GM12864 (cell line): Measurements from ENCODE around the gene ATG101.
A peak's percentile ranks its signal among the peaks of the same experiment; 100 is the strongest.

ENCODE experiments used
- DNase-seq: peaks from one replicate; pipeline ENCODE4 v3.0.0-alpha.2; 2011; ENCODE audit warnings: low read depth
- H3K4me3 ChIP-seq: 2 replicates; pipeline ENCODE4 v1.5.1; 2011; ENCODE audit warnings: mild to moderate bottlenecking, low read depth, low read length, control low read depth
- TF ChIP-seq, protein P1 (sequence below): IDR thresholded peaks from 2 replicates; pipeline ENCODE4 v1.5.1; 2011; ENCODE audit warnings: low read depth, mild to moderate bottlenecking, moderate library complexity, low read length, control low read depth, inconsistent platforms; ENCODE audit errors: missing control alignments

ATG101 gene

DNA sequence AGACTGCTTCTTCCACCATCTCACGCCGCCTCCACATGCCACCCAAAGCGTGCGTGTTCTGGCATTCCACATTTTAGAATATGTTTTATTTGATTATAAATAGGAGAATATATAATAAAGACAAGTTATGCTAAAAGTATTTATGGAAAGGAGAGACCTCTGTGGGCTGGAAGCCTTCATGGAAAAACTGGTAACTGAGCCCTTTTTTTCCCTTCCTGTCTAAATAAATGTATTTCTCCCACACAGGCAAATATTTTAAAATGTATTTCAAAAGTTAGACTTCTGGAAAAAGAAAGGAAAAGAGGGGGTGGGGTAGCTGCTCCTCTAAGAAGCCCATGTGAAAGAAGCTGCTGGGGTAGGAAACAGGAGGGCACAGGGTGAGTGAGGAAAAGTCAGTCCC is 34.6 kb upstream of the ATG101 start:
- H3K4me3 ChIP-seq: no peak overlapping the region
- no peak for DNase-seq
- TF ChIP-seq, protein P1, sequence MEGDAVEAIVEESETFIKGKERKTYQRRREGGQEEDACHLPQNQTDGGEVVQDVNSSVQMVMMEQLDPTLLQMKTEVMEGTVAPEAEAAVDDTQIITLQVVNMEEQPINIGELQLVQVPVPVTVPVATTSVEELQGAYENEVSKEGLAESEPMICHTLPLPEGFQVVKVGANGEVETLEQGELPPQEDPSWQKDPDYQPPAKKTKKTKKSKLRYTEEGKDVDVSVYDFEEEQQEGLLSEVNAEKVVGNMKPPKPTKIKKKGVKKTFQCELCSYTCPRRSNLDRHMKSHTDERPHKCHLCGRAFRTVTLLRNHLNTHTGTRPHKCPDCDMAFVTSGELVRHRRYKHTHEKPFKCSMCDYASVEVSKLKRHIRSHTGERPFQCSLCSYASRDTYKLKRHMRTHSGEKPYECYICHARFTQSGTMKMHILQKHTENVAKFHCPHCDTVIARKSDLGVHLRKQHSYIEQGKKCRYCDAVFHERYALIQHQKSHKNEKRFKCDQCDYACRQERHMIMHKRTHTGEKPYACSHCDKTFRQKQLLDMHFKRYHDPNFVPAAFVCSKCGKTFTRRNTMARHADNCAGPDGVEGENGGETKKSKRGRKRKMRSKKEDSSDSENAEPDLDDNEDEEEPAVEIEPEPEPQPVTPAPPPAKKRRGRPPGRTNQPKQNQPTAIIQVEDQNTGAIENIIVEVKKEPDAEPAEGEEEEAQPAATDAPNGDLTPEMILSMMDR: no peak

DNA sequence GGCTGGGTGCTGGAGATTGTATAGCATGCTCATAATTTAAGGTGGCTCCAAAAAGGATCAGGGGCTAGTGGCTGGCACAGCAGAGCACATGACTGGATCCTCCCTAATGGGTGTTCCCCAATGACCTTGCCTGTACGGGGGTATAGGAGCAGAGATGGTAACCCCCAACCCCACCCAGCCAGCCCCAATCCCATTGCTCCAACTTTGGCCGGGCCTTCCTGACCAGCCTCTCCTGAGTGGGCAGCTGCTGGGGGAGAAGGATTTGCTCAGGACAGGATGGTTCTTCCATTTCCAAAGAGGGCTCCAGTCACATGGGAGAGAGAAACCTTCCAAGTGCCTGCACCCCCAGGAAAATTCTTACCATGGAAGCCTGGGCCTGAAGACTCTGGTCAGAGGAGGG is 33.9 kb upstream of the ATG101 start:
- DNase-seq: no peak
- H3K4me3 ChIP-seq: no peak overlapping the region
- TF ChIP-seq, protein P1: no peak

DNA sequence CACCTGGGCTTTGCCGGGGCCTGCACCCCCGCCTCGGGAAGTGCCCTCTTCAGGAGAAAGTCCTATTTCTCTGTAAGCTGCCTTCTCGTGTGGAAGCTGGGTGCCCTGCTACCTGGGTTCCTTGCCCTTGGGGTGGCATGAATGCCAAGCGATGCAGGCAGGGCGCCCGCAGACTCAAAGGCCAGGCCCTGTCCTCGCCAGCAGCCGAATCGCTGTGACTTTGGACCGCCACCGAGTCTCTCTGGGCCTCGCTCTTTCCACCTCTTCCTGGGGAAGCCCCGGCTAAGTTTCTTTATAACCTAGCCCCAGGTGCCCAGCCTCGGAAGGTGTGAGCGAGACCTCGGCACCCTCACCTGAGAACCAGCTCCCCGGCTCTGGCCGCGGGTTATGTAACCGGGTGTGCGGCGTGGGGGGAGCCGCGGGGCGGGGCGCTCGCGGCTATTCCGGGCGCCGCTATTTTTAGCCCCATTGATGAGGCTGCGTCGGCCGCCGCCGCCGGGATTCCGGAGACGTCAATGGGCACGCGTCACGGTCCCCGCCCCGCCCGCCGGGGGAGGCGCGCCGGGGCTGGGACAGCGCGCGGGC is 33.1 kb upstream of the ATG101 start:
- DNase-seq: no peak
- TF ChIP-seq, protein P1: no peak
- H3K4me3 ChIP-seq: peak overlapping the region; percentile 28

DNA sequence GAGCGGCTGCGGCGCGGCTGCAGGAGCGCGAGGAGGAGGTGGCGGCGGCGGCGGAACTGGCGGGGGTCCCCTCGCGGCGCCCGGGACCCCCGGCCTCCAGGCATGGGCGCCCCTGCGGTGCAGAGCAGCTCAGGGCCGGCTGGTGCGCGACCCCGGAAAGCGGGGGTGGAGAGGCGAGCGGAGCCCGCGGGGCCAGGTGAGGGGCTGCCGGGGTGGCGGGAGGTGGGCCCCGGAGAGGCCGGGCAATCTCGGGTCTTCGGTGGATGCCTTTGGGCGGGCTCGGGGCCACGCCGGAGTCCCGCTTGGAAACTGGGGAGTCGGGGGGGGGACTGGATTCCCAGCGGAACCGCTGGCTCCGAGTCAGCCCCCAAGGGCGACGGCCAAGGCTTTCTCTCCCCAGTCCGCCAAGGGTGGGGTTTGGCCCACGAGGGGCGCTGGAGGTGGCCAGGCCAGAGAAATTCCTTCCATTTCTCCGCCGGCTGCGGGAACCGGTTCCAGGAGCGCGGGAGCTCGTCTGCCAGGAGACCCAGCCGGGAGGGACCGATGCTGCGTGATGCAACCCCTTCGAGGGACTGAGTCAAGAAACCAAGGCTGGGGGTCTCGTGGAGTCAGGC is 32.4 kb upstream of the ATG101 start:
- TF ChIP-seq, protein P1: no peak
- DNase-seq: no peak

DNA sequence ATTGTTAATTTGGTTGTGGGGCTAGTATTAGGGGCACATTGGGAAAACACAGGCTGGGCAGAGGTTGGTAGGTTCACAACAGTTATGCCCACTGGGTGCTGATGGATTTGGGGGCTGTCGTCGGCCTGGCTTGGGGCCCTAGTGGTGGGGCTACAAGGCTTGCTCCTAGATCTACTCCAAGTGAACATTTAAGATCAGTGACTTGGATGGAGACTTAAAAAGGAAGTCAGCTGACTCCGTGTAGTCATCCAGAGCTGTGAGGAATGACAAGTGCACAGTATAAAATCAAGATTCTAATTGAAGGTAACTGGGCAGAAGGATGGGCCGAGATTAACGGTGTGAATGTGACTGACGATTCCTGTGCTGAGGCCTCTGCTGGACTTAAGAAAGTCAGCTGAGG is 31.3 kb upstream of the ATG101 start:
- TF ChIP-seq, protein P1: no peak
- H3K4me3 ChIP-seq: no peak overlapping the region
- DNase-seq: no peak

More for the DNA sequence above, 32.4 kb upstream of the ATG101 start:
- peak overlapping the region; percentile 56 for H3K4me3 ChIP-seq

DNA sequence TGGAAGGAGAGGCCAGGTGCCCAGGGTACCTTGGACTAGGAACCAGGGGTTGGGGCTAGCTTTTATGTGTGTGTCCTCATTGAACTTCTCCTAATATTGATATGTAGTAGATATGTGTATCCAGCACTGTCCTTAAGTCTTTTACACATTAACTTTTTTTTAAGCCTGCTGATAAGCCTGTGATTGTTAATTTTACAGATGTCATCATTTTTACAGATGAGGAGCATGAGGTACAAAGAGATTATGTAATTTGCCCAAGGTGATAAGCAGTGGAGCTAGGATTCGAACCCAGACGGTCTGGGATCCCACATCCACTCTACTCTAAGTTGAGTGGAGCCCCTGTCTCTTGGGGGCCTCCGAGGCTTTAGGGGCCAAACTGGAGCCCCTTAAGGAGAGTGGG is 28.7 kb upstream of the ATG101 start:
- TF ChIP-seq, protein P1: no peak
- DNase-seq: no peak
- H3K4me3 ChIP-seq: no peak overlapping the region

DNA sequence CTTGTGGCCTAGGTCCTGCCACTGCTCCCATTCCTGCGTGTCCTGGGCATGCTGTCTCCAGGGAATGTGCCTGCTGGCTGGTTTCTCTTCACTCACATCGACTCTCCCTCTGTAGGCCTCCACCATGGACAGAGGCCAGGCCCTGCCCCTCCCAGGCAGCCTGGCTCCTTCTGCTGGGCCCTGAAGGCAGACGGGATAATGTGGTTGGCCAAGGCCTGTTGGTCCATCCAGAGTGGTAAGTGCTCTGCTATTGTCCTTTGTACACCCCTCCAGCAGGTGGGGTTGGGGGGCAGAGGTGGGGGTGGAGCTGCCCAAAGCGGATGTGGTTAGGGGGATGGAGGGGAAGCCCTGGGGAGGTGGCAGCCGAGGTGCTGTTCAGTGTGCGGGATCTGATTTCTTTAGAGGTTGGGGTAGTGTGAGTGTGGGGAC is 28.1 kb upstream of the ATG101 start:
- no peak for DNase-seq
- TF ChIP-seq, protein P1: peak; percentile 10
- H3K4me3 ChIP-seq: no peak overlapping the region; the same call in 1 of the 2 replicates
